K562 (cell line): ENCODE results near the gene TRIP10. TPM values are rescaled to one million over a fixed set of nuclear protein-coding genes. Genes with fewer than 3 reads are reported as not detected.
A peak's percentile ranks its signal among the peaks of the same experiment; 100 is the strongest.

Experiments
- ATAC-seq: fragments of 200-7000 bp; cut with Tn5 transposase; 3 replicates; pipeline ENCODE4 v1.9.1; 2020; ENCODE audit warnings: moderate library complexity
- BruUV-seq: library from RNA; stranded (reverse); fragments of 400-500 nt; replicated peaks from 2 replicates; lab custom pipeline; 2021; lab: Mats Ljungman, UMichigan
- CTCF ChIA-PET: fragments of 300-600 bp; formaldehyde crosslinking; extraction: SDS; loops from one replicate; lab custom pipeline; 2021; ENCODE audit warnings: low intra/inter-chr PET ratio; lab: Yijun Ruan, JAX
- POLR2A ChIA-PET: fragments of 300-600, 350-650 bp; sonication (Branson Sonifier 250); formaldehyde crosslinking; extraction: SDS; loops from one replicate; lab custom pipeline; 2021; ENCODE audit warnings: antibody characterized with exemption, inconsistent platforms; lab: Yijun Ruan, JAX
- DNase-seq, 4 experiments: peaks; one replicate each; pipeline versions ENCODE4 v3.0.0 to v3.0.0-alpha.2; 2011 to 2018; ENCODE audit warnings: low spot score in 3 of 4, mixed read lengths in 3 of 4; ENCODE audit errors: extremely low read depth in 1 of 4
- FAIRE-seq: peaks from 2 replicates; lab custom pipeline; 2011; peaks lifted over from hg19 to GRCh38; lab: Jason Lieb, UNC
- H2AFZ ChIP-seq: 2 replicates; pipeline ENCODE4 v1.6.0; 2011; ENCODE audit warnings: low read depth, low read length, control low read depth, inconsistent platforms
- H3K27ac ChIP-seq: fragments of 200-600 bp; 3 replicates; pipeline ENCODE4 v1.8.0; 2011; ENCODE audit warnings: low read depth, mild to moderate bottlenecking, control low read depth, inconsistent platforms, low read length, moderate library complexity, mixed read lengths; ENCODE audit errors: extremely low read depth
- H3K27me3 ChIP-seq, 2 experiments: fragments of 300-600 bp in 1 of 2; 2 replicates in 1 of 2; 3 replicates in 1 of 2; pipeline versions ENCODE4 v1.6.0 to v1.8.0; 2011; ENCODE audit warnings: inconsistent platforms in 2 of 2, low read length in 2 of 2, mild to moderate bottlenecking in 1 of 2, mixed read lengths in 1 of 2, moderate library complexity in 1 of 2; ENCODE audit not compliant: control insufficient read depth in 2 of 2, insufficient read depth in 2 of 2
- H3K36me3 ChIP-seq: fragments of 300-600 bp; 3 replicates; pipeline ENCODE4 v1.8.0; 2011; ENCODE audit warnings: mild to moderate bottlenecking, low read length, inconsistent platforms; ENCODE audit not compliant: control insufficient read depth, insufficient read depth
- H3K4me1 ChIP-seq, 2 experiments: fragments of 200-600 bp in 1 of 2; replicated peaks in 1 of 2; 2 replicates in 1 of 2; 3 replicates in 1 of 2; pipeline versions ENCODE4 v1.5.1 to v1.8.0; 2011; ENCODE audit warnings: inconsistent platforms in 2 of 2, low read length in 2 of 2, mild to moderate bottlenecking in 1 of 2, mixed read lengths in 1 of 2, moderate library complexity in 1 of 2; ENCODE audit not compliant: control insufficient read depth in 2 of 2, insufficient read depth in 2 of 2
- H3K4me2 ChIP-seq: 2 replicates; pipeline ENCODE4 v1.6.1; 2011; ENCODE audit warnings: low read length, control low read depth, inconsistent platforms, mixed read lengths; ENCODE audit not compliant: insufficient read depth
- H3K4me3 ChIP-seq: fragments of 200-600 bp; sonication (generic), shearing (Covaris generic); 2 replicates; pipeline ENCODE4 v1.5.1; 2016; ENCODE audit warnings: control low read depth, inconsistent platforms
- H3K79me2 ChIP-seq: fragments of 200-600 bp; 3 replicates; pipeline ENCODE4 v1.8.0; 2011; ENCODE audit warnings: low read length, inconsistent platforms; ENCODE audit not compliant: control insufficient read depth, insufficient read depth
- H3K9ac ChIP-seq, 2 experiments: 2 replicates each; pipeline versions ENCODE4 v1.6.0 to v1.6.1; 2011; ENCODE audit warnings: low read depth in 2 of 2, low read length in 2 of 2, control low read depth in 1 of 2, inconsistent platforms in 1 of 2, mild to moderate bottlenecking in 1 of 2, mixed read lengths in 1 of 2; ENCODE audit not compliant: insufficient read depth in 1 of 2
- H3K9me1 ChIP-seq: one replicate; pipeline ENCODE4 v1.6.0; 2011; ENCODE audit warnings: inconsistent platforms, mild to moderate bottlenecking, low read length, moderate library complexity; ENCODE audit not compliant: control insufficient read depth, insufficient read depth
- H3K9me3 ChIP-seq: replicated peaks from 2 replicates; pipeline ENCODE4 v1.5.1; 2011; ENCODE audit warnings: low read depth, low read length, inconsistent platforms; ENCODE audit not compliant: control insufficient read depth, insufficient read depth
- H4K20me1 ChIP-seq: replicated peaks from 2 replicates; pipeline ENCODE4 v1.6.1; 2011; ENCODE audit warnings: low read length, inconsistent platforms, mixed read lengths; ENCODE audit not compliant: control insufficient read depth, insufficient read depth
- NONO ChIP-seq, 2 experiments: fragments of 200-400 bp in 1 of 2; fragments of 450-650 bp in 1 of 2; formaldehyde crosslinking in 1 of 2; IDR thresholded peaks; 2 replicates each; pipeline ENCODE4 v1.6.1; 2017; ENCODE audit warnings: low read depth in 2 of 2, mild to moderate bottlenecking in 2 of 2, moderate library complexity in 2 of 2, low read length in 1 of 2
- NR2F6 ChIP-seq: fragments of 450-650 bp; formaldehyde crosslinking; IDR thresholded peaks from 2 replicates; pipeline ENCODE4 v1.4.0; 2020; ENCODE audit warnings: mild to moderate bottlenecking
- SMARCB1 ChIP-seq: IDR thresholded peaks from 2 replicates; pipeline ENCODE4 v1.6.1; 2011; ENCODE audit warnings: improper control_type of control experiment, low read depth; ENCODE audit not compliant: insufficient read length
- SPI1 ChIP-seq: IDR thresholded peaks from 2 replicates; pipeline ENCODE4 v1.6.1; 2011; ENCODE audit warnings: low read depth, low read length, control low read depth, borderline replicate concordance
- TAF15 ChIP-seq: fragments of 200-400 bp; formaldehyde crosslinking; IDR thresholded peaks from 2 replicates; pipeline ENCODE4 v1.6.1; 2017; ENCODE audit warnings: mild to moderate bottlenecking, low read depth, low read length, moderate library complexity
- ZNF184 ChIP-seq: sonication (generic); formaldehyde crosslinking; IDR thresholded peaks from 2 replicates; pipeline ENCODE4 v1.5.0; 2020; ENCODE audit warnings: missing genetic modification reagents
- ZNF347 ChIP-seq: fragments of 450-650 bp; formaldehyde crosslinking; IDR thresholded peaks from 2 replicates; pipeline ENCODE4 v1.4.0; 2020; ENCODE audit warnings: low read depth, mild to moderate bottlenecking, moderate library complexity
- WGBS: fragments of 100-300 bp; shearing (Covaris generic); methylation state at CpG from one replicate; pipeline ENCODE4 v1.1.6; 2016; ENCODE audit warnings: low coverage, mixed read lengths; ENCODE audit not compliant: insufficient coverage; ENCODE audit errors: missing lambda C conversion rate; 5-methylcytosine and 5-hydroxymethylcytosine counted together
- in situ Hi-C: fragments of 300-500 bp; cut with MboI; formaldehyde crosslinking; loops from 4 replicates; pipeline ENCODE4 v1.15.0; 2018; ENCODE audit warnings: inconsistent platforms, mixed read lengths
- intact Hi-C: fragments of 100-400 bp; cut with micrococcal nuclease; formaldehyde crosslinking; loops from 2 replicates; pipeline ENCODE4 v1.14.2; 2022
- polyA plus RNA-seq, 8 experiments: library from polyadenylated mRNA; depleted of rRNA in 4 of 8; stranded (reverse) in 5 of 8; unstranded in 3 of 8; fragments of >200 nt; fragmentation: Nextera tagmentation in 2 of 8; fragmentation: Illumina TruSeq in 1 of 8; extraction: Ambion mirVana in 2 of 8; extraction: Trizol in 1 of 8; gene quantifications; 2 replicates each; pipeline versions ENCODE4 v1.2.1 to v1.2.3, GENCODE V29; 2011 to 2014; ENCODE audit warnings: inconsistent platforms in 1 of 8, missing spikeins in 1 of 8
- total RNA-seq, 7 experiments: library from RNA; depleted of rRNA in 6 of 7; stranded (reverse); fragments of >200 nt in 6 of 7; fragmentation: Illumina TruSeq in 2 of 7; extraction: Trizol in 2 of 7; gene quantifications; 2 replicates each; pipeline versions ENCODE4 v1.2.1 to v1.2.3, GENCODE V29; 2011 to 2021; ENCODE audit warnings: low replicate concordance in 1 of 7

The TRIP10 gene
- total and polyA plus RNA-seq, 9 of the 15 experiments (the other 6 are each of a cell fraction or from before 2014, with no cell fraction given), result 1.2 to 66.8 (median 36.1) TPM

- no peak for TF ChIP-seq NONO (IDR thresholded peaks at IDR 0.05; ENCODE audit: low read depth in 2 of 2, low read length in 1 of 2)
- no peak for TF ChIP-seq TAF15
Observed at GRCh38 chr19:6723108-6723618, 16.3 kb upstream of the TRIP10 start (continued).

DNA sequence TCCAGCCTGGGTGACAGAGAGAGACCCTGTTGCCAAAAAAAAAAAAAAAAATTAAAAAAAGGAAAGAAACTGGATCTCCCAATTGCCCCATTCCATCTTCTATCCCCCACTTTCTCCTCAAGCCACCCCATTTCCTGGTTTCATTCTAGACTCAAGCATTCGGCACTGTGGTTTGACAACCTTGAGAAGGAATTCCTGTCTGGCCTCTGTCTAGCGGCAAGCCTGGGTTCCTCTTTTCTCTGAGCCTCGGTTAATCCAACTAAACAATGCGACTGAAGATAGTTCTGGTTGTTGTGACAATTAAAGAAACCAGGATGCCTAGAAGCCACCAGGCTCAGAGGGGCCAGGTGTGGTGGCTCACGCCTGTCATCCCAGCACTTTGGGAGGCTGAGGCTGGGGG, 15.7 kb upstream of the TRIP10 start:
- H3K9me1 ChIP-seq, result no peaks in the 10 kb centered on the region
- H3K9me3 ChIP-seq, result no peaks in the 10 kb centered on the region
- no peak for DNase-seq
- no peak overlapping the region for H3K4me3 ChIP-seq
- ChIA-PET CTCF (no interaction called here), POLR2A (interaction anchor here (0.6 to 1.8 kb wide), 2 partner anchors 14 to 268 kb away, joined by 4 to 5 read pairs; partner anchors contain the start of gene GPR108)
- intact Hi-C loops, result no loop called here
- no peak for ATAC-seq
- 45% methylated on average over 5 of the region's 5 CpGs for WGBS
- H3K27ac ChIP-seq, result no peak overlapping the region
- BruUV-seq, result no TSS peak
- no peaks in the 10 kb centered on the region for H3K79me2 ChIP-seq
- TF ChIP-seq ZNF347 (CRISPR knock-in tag) (no peak), ZNF184 (no peak), NR2F6 (no peak), SPI1 (peak; percentile 84), SMARCB1 (no peak)
- in situ Hi-C loops, result no loop called here
- H2AFZ ChIP-seq, result no peak overlapping the region
- H4K20me1 ChIP-seq, result no peaks in the 10 kb centered on the region
- no peak overlapping the region for H3K9ac ChIP-seq
- no peak overlapping the region for H3K4me2 ChIP-seq
- H3K36me3 ChIP-seq, result no peaks in the 10 kb centered on the region
- no peak for FAIRE-seq
- peaks cover 31 to 32% of the 10 kb centered on the region in 2 experiments for H3K4me1 ChIP-seq
- H3K27me3 ChIP-seq, result no peaks in the 10 kb centered on the region
